PC-9 (cell line): ENCODE data around the gene ZMYND11.

Experiments
- CTCF ChIP-seq: fragments of 200-600 bp; sonication (generic); conservative IDR thresholded peaks from 2 replicates; pipeline ENCODE4 v1.6.1; 2017; ENCODE audit warnings: mixed run types, antibody characterized with exemption, mild to moderate bottlenecking, moderate library complexity
- EZH2 ChIP-seq: fragments of 200-600 bp; sonication (generic); IDR thresholded peaks from 2 replicates; pipeline ENCODE4 v1.8.0; 2017; ENCODE audit warnings: antibody characterized with exemption, low read depth

GRCh38 chr10:142371-142770 lies 7.1 kb downstream of the ZMYND11 start:
- no peak for TF ChIP-seq EZH2
- TF ChIP-seq CTCF = no peak
